Activated T-cell treated with anti-CD3 and anti-CD28 coated beads, Interleukin-2, amount 50 U/mL, for 4 hours (primary cell): Measurements from ENCODE around the gene RAP1GDS1. TPM values are rescaled to one million over a fixed set of nuclear protein-coding genes. Genes with fewer than 3 reads are reported as not detected.
"Not testable (repeated sequence)": the region's sequence is repeated elsewhere in the genome, so short reads cannot be mapped to it uniquely, and the experiment has no call there.

ENCODE experiments used
- ATAC-seq, 2 donors: fragments of 200-7000 bp; cut with Tn5 transposase; one replicate each; pipeline ENCODE4 v1.10.0; 2021
- DNase-seq: peaks from one replicate; pipeline ENCODE4 v3.0.0-alpha.2; 2020
- H3K27me3 Mint-ChIP-seq: one replicate; pipeline ENCODE4 v1.8.0; 2021; ENCODE audit warnings: low read depth, mixed read lengths
- H3K36me3 Mint-ChIP-seq: one replicate; pipeline ENCODE4 v1.8.0; 2022; ENCODE audit warnings: mixed read lengths; ENCODE audit not compliant: insufficient read depth
- H3K4me1 Mint-ChIP-seq: one replicate; pipeline ENCODE4 v1.8.0; 2021; ENCODE audit warnings: low read depth, mixed read lengths
- H3K4me3 Mint-ChIP-seq: one replicate; pipeline ENCODE4 v1.8.0; 2021; ENCODE audit warnings: mild to moderate bottlenecking, moderate library complexity, mixed read lengths
- H3K9me3 Mint-ChIP-seq: one replicate; pipeline ENCODE4 v1.8.0; 2021; ENCODE audit warnings: mixed read lengths
- total RNA-seq, 3 donors: library from RNA; stranded (reverse); gene quantifications; one replicate each; pipeline ENCODE4 v1.2.1, GENCODE V29; 2021

Gene RAP1GDS1
- total RNA-seq, 3 donors from 2014 or later, result 37.3 to 42.6 (median 38.3) TPM

DNA sequence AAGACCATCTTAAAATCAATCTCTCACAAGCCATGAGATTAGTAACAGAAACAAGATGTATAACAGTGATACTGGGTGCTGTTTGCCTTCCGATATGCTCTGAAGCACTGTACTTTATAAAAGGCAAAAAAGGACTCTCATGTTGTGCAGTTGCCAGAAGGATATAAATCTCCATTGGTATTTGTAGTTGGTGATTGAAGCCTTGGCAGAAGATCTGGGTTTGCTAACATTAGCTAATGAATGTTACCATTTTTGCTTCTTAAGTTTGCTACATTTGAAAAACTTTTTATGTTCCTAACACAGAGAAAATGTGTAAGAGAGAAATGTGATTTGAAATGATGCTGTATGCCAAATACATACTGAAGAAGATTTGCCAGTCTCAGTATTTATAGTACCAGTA is 44.4 kb downstream of the RAP1GDS1 start:
- Mint-ChIP-seq H3K4me3 (no peak overlapping the region), H3K27me3 (no peaks in the 10 kb centered on the region), H3K36me3 (peaks cover 18% of the 10 kb centered on the region), H3K4me1 (peaks cover 12% of the 10 kb centered on the region), H3K9me3 (peaks cover 17% of the 10 kb centered on the region)
- no peak for ATAC-seq
- no peak for DNase-seq

DNA sequence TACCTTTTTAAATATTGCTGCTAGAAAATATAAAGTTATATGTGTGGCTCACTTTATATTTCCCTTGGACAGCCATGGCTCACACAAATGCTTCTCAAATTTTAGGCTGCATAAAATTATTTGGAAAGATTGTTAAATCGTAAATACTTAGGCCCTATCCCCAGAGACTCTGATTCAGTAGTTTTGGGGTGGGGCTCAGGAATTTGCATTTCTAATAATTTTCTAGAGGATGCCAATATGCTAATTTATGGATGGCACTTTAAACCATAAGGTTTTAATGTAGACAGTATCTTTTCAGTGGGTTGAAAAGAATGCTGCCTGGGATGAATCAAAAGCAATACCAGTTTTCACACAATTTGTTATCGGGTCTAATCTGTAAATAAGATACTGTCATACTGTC is 49.7 kb downstream of the RAP1GDS1 start:
- no peak overlapping the region for H3K4me3 Mint-ChIP-seq

DNA sequence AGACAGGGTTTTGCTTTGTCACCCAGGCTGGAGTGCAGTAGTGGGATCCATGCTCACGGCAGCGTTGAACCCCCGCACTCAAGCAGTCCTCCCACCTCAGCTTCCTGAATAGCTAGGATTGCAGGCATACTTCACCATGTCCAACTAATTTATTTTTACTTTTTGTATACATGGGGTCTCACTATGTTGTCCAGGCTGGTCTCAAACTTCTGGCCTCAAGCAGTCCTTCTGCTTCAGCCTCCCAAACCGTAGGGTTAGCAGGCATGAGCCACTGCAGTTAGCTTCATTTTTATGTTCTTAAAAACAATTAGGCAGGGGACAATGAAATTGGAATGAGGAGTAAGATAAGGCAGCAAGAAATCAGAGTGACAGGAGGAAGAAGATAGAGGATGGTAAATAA is 50.5 kb downstream of the RAP1GDS1 start:
- Mint-ChIP-seq H3K36me3 (peaks cover 5% of the 10 kb centered on the region), H3K9me3 (no peaks in the 10 kb centered on the region), H3K4me1 (peaks cover 2% of the 10 kb centered on the region), H3K27me3 (no peaks in the 10 kb centered on the region), H3K4me3 (no peak overlapping the region)
- DNase-seq (no peak), ATAC-seq (no peak)

More for the DNA sequence above, 49.7 kb downstream of the RAP1GDS1 start:
- H3K4me1 Mint-ChIP-seq, result peaks cover 3% of the 10 kb centered on the region
- no peaks in the 10 kb centered on the region for H3K9me3 Mint-ChIP-seq
- DNase-seq (no peak), ATAC-seq (no peak)
- H3K36me3 Mint-ChIP-seq, result peaks cover 5% of the 10 kb centered on the region
- H3K27me3 Mint-ChIP-seq, result no peaks in the 10 kb centered on the region

DNA sequence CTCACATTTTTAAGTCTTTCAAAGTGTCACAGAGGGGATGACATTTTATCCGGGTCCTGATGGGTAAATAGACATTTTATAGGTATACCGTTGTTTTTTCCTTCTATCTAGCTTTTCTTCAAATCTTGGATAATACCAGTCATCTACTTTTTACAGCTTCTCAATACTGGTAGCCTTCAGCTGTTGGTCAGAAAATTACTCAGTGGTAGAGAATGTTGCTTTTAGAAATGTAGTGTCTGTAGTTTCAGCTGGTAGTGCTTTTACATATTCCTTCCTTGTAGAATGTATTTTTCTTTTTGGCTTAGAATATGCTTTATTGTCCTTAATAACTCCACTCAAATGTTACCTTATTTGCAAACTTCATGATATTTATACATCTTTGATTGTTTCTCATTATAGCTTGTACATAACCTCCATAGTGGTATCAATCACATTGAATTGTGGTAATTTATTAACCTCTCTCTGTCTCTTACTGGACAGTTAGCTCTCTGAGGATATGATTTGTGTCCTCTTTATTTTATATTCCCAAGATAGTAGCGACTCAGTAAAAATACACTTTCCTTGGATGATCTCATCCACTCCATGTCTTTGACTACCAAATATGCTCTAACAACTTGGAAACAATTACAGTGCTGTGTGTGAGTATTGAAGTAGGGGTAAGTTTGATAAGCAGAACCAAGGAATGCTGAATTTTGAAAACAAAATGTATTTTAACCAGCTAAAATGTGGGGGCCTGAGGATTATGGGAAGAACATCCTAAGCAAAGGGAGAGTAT is 53.8 kb downstream of the RAP1GDS1 start:
- Mint-ChIP-seq H3K4me1 (peaks cover 2% of the 10 kb centered on the region), H3K9me3 (no peaks in the 10 kb centered on the region), H3K4me3 (no peak overlapping the region), H3K36me3 (peaks cover 19% of the 10 kb centered on the region), H3K27me3 (no peaks in the 10 kb centered on the region)
- ATAC-seq (no peak), DNase-seq (no peak)

DNA sequence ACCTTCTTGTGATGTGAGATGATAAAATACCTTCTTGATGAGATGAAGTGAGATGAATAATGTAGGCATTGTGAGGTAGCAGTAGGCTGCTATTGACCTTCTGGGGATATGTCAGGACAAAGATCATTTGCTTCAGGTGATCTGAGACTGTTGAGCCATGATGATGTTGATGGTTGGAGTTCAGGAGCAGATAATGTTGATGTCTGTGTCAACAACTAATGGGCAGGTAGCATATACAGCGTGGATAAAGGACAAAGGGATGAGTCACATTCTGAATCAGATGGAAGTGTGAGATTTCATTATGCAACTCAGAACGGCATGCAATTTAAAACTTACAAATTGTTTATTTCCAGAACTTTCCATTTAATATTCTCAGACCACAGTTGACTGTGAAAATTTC is 57.3 kb downstream of the RAP1GDS1 start:
- Mint-ChIP-seq H3K4me3 (no peak overlapping the region), H3K9me3 (no peaks in the 10 kb centered on the region), H3K4me1 (peaks cover 2% of the 10 kb centered on the region), H3K36me3 (peaks cover 20% of the 10 kb centered on the region), H3K27me3 (no peaks in the 10 kb centered on the region)
- ATAC-seq (no peak), DNase-seq (no peak)

DNA sequence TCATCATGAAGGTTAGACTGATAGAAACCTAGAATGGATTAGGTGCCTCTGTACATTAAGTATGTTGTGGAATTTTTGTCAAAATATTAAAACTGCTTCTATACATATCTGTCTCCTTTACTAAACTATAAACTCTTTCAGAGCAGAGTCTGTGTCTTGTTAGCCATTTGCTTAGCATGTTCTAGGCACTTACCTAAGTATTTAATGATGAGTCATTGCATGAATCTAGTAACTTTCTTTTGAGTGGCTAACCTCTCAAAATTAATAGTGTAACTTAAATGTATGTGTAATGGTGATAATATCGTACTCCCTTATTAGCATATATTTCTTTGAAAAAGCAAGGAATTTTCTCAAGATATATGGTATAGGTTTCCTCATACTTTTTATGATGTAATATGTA is 57.8 kb downstream of the RAP1GDS1 start:
- Mint-ChIP-seq H3K27me3 (no peaks in the 10 kb centered on the region), H3K9me3 (no peaks in the 10 kb centered on the region), H3K36me3 (peaks cover 17% of the 10 kb centered on the region), H3K4me3 (no peak overlapping the region), H3K4me1 (no peaks in the 10 kb centered on the region)
- DNase-seq, result no peak
- ATAC-seq, result no peak

DNA sequence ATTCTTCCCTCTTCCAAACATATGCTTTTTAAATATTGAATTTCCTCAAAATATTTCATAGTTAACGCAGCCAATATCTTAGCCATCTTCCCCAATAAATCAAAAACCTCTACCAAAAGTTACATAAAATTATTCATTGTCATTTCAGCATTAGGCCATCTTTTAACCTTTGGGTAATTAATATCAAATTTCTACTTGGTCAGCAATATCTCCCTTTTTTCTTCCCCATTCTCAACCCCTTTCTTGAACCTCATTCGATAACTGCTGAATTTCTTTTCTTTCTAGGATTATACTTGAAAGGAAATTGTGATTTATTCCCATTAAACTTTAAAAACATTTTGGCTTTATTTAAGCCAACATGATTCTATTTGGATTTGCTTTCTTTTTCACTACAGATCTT is 65.0 kb downstream of the RAP1GDS1 start:
- no peak overlapping the region for H3K4me3 Mint-ChIP-seq
- no peak for DNase-seq
- no peak for ATAC-seq
- peaks cover 19% of the 10 kb centered on the region for H3K36me3 Mint-ChIP-seq
- no peaks in the 10 kb centered on the region for H3K27me3 Mint-ChIP-seq
- no peaks in the 10 kb centered on the region for H3K4me1 Mint-ChIP-seq
- peaks cover 8% of the 10 kb centered on the region for H3K9me3 Mint-ChIP-seq

DNA sequence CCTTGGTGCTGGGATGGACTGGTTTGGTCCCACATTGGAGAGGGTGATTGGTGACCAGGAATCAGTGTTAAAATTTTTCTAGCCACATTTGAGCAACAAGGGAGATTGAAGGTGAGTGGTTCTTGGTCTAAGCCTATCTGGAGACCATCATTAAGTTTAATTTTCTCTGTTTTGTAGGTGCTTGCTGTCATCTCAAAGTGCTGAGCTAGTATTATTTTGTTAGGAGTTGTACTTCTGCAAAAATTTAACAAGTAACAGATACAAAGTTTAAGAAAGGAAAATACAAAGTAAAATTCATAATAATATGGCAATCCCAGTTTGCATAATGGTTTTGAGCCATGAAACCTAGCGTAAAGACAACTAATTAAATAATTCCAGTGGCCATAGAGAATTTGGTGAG is 66.5 kb downstream of the RAP1GDS1 start:
- DNase-seq (no peak), ATAC-seq (no peak)
- Mint-ChIP-seq H3K4me3 (no peak overlapping the region), H3K4me1 (no peaks in the 10 kb centered on the region), H3K36me3 (peaks cover 27% of the 10 kb centered on the region), H3K27me3 (no peaks in the 10 kb centered on the region), H3K9me3 (peaks cover 15% of the 10 kb centered on the region)

DNA sequence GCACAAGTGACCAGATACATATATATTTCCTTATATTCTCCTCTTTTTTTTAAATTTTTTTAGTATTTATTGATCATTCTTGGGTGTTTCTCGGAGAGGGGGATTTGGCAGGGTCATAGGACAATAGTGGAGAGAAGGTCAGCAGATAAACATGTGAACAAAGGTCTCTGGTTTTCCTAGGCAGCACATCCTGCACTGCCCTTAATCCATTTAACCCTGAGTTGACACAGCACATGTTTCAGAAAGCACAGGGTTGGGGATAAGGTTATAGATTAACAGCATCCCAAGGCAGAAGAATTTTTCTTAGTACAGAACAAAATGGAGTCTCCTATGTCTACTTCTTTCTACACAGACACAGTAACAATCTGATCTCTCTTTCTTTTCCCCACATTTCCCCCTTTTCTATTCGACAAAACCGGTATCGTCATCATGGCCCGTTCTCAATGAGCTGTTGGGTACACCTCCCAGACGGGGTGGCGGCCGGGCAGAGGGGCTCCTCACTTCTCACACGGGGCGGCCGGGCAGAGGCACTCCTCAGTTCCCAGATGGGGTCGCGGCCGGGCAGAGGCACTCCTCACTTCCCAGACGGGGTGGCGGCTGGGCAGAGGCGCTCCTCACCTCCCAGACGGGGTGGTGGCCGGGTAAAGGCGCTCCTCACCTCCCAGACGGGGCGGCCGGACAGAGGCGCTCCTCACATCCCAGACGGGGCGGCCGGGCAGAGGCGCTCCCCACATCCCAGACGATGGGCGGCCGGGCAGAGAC is 68.9 kb downstream of the RAP1GDS1 start:
- H3K4me3 Mint-ChIP-seq, H3K27me3 Mint-ChIP-seq, DNase-seq, H3K4me1 Mint-ChIP-seq, ATAC-seq: not testable (repeated sequence)
- peaks cover 20% of the 10 kb centered on the region for H3K9me3 Mint-ChIP-seq
- peaks cover 35% of the 10 kb centered on the region for H3K36me3 Mint-ChIP-seq

DNA sequence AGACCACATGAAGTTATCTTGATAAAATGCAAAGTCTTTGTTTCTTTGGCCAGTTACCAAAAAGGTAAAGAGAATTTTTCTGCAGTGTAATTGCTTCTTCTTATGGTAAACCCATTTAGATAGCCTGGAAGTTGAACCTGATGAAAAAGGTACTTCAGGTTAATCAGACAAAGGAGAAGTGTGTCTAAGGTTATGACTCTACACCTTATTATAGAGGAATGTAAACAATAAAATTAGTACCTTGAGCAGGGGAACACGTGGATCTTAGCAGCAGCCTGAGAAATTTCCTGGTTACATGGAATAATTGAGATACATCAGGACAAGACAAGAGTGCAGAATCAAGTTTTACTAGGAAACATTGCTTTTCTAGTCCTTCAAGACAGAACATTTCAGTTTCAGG is 70.8 kb downstream of the RAP1GDS1 start:
- H3K27me3 Mint-ChIP-seq, result no peaks in the 10 kb centered on the region
- no peak overlapping the region for H3K4me3 Mint-ChIP-seq
- ATAC-seq (no peak), DNase-seq (no peak)
- H3K9me3 Mint-ChIP-seq, result peaks cover 20% of the 10 kb centered on the region
- H3K4me1 Mint-ChIP-seq, result peaks cover 10% of the 10 kb centered on the region
- H3K36me3 Mint-ChIP-seq, result peaks cover 32% of the 10 kb centered on the region

DNA sequence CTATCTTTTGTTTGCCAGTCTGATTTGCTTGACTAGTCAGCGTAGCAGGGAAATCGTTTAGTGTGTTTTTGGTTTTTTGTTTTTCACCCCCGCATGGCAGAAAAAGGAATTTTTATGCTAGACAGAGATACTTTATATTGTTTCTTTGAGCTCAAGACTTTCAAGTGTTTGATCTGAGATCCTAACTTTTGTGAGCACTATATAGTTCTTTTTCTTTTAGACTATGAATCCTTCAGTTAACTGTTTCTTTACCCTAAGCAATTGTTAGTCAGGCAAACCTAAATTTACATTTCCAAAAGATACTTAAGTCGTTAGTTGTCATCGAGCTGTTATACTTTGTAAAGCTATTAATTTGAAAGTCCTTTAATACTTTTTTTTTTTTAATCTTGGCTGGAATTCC is 73.3 kb downstream of the RAP1GDS1 start:
- no peak overlapping the region for H3K4me3 Mint-ChIP-seq
- H3K4me1 Mint-ChIP-seq, result peaks cover 10% of the 10 kb centered on the region
- no peaks in the 10 kb centered on the region for H3K27me3 Mint-ChIP-seq
- no peak for ATAC-seq
- H3K9me3 Mint-ChIP-seq, result peaks cover 20% of the 10 kb centered on the region
- DNase-seq, result no peak
- peaks cover 28% of the 10 kb centered on the region for H3K36me3 Mint-ChIP-seq

- ATAC-seq (no peak), DNase-seq (no peak)
- Mint-ChIP-seq H3K4me3 (no peak overlapping the region), H3K27me3 (no peaks in the 10 kb centered on the region), H3K9me3 (peaks cover 8% of the 10 kb centered on the region), H3K36me3 (peaks cover 22% of the 10 kb centered on the region), H3K4me1 (peaks cover 10% of the 10 kb centered on the region)
Measured at GRCh38 chr4:98338761-98339438, 77.7 kb downstream of the RAP1GDS1 start.

- no peak overlapping the region for H3K4me3 Mint-ChIP-seq
- peaks cover 4% of the 10 kb centered on the region for H3K4me1 Mint-ChIP-seq
- peaks cover 26% of the 10 kb centered on the region for H3K36me3 Mint-ChIP-seq
- no peaks in the 10 kb centered on the region for H3K27me3 Mint-ChIP-seq
- ATAC-seq (no peak), DNase-seq (no peak)
- no peaks in the 10 kb centered on the region for H3K9me3 Mint-ChIP-seq
Measured at GRCh38 chr4:98341309-98341708, 80.1 kb downstream of the RAP1GDS1 start.

- DNase-seq (no peak), ATAC-seq (no peak)
- no peaks in the 10 kb centered on the region for H3K9me3 Mint-ChIP-seq
- H3K27me3 Mint-ChIP-seq, result no peaks in the 10 kb centered on the region
- peaks cover 31% of the 10 kb centered on the region for H3K36me3 Mint-ChIP-seq
- H3K4me1 Mint-ChIP-seq, result no peaks in the 10 kb centered on the region
- no peak overlapping the region for H3K4me3 Mint-ChIP-seq
Measured at GRCh38 chr4:98343626-98344025, 82.4 kb downstream of the RAP1GDS1 start.
